HEK293 (cell line): ENCODE data around the gene CLASRP.

ENCODE experiments used
- FEZF1 ChIP-seq: fragments of 450-650 bp; formaldehyde crosslinking; IDR thresholded peaks from 2 replicates; pipeline ENCODE4 v1.5.1; 2016; ENCODE audit warnings: missing biosample characterization, missing genetic modification characterization
- GLIS1 ChIP-seq: fragments of 450-650 bp; formaldehyde crosslinking; IDR thresholded peaks from 2 replicates; pipeline ENCODE4 v1.5.1; 2016; ENCODE audit warnings: missing biosample characterization, missing genetic modification characterization
- GLIS2 ChIP-seq: fragments of 450-650 bp; formaldehyde crosslinking; IDR thresholded peaks from 2 replicates; pipeline ENCODE4 v1.5.1; 2016; ENCODE audit warnings: missing biosample characterization, missing genetic modification characterization
- HOXC10 ChIP-seq: sonication (generic); formaldehyde crosslinking; IDR thresholded peaks from 2 replicates; pipeline ENCODE4 v1.8.1; 2023; ENCODE audit warnings: mild to moderate bottlenecking, missing genetic modification reagents
- KLF9 ChIP-seq: fragments of 450-650 bp; formaldehyde crosslinking; IDR thresholded peaks from 2 replicates; pipeline ENCODE4 v1.5.1; 2016; ENCODE audit warnings: missing biosample characterization, missing genetic modification characterization, low read depth
- PATZ1 ChIP-seq: fragments of 450-650 bp; formaldehyde crosslinking; IDR thresholded peaks from 2 replicates; pipeline ENCODE4 v1.5.1; 2016; ENCODE audit warnings: missing biosample characterization, missing genetic modification characterization
- RBAK ChIP-seq: fragments of 450-650 bp; formaldehyde crosslinking; IDR thresholded peaks from 2 replicates; pipeline ENCODE4 v1.5.1; 2016; ENCODE audit warnings: missing biosample characterization, missing genetic modification characterization
- TRIM28 ChIP-seq: IDR thresholded peaks from 2 replicates; pipeline ENCODE4 v1.6.1; 2011; ENCODE audit warnings: low read length, control low read depth, borderline replicate concordance
- ZBTB21 ChIP-seq: fragments of 450-650 bp; formaldehyde crosslinking; IDR thresholded peaks from 2 replicates; pipeline ENCODE4 v1.5.1; 2017; ENCODE audit warnings: missing biosample characterization, missing genetic modification characterization
- ZBTB44 ChIP-seq: fragments of 450-650 bp; IDR thresholded peaks from 2 replicates; pipeline ENCODE4 v1.5.1; 2018; ENCODE audit warnings: missing biosample characterization, mild to moderate bottlenecking, missing genetic modification characterization
- ZFP3 ChIP-seq: fragments of 450-650 bp; formaldehyde crosslinking; IDR thresholded peaks from 2 replicates; pipeline ENCODE4 v1.5.1; 2016; ENCODE audit warnings: low read depth, missing biosample characterization, missing genetic modification characterization
- ZNF155 ChIP-seq: fragments of 450-650 bp; formaldehyde crosslinking; IDR thresholded peaks from 2 replicates; pipeline ENCODE4 v1.5.1; 2016; ENCODE audit warnings: missing biosample characterization, missing genetic modification characterization
- ZNF157 ChIP-seq: fragments of 450-650 bp; formaldehyde crosslinking; IDR thresholded peaks from 2 replicates; pipeline ENCODE4 v1.5.1; 2016; ENCODE audit warnings: missing biosample characterization, missing genetic modification characterization
- ZNF174 ChIP-seq: fragments of 450-650 bp; formaldehyde crosslinking; IDR thresholded peaks from 2 replicates; pipeline ENCODE4 v1.5.0; 2017; ENCODE audit warnings: missing biosample characterization, mild to moderate bottlenecking, missing genetic modification characterization
- ZNF214 ChIP-seq: fragments of 450-650 bp; formaldehyde crosslinking; IDR thresholded peaks from 2 replicates; pipeline ENCODE4 v1.5.1; 2017; ENCODE audit warnings: missing biosample characterization, mild to moderate bottlenecking, missing genetic modification characterization, borderline replicate concordance
- ZNF48 ChIP-seq: fragments of 450-650 bp; formaldehyde crosslinking; IDR thresholded peaks from 2 replicates; pipeline ENCODE4 v1.5.1; 2016; ENCODE audit warnings: missing biosample characterization, missing genetic modification characterization
- ZNF530 ChIP-seq: fragments of 450-650 bp; formaldehyde crosslinking; IDR thresholded peaks from 2 replicates; pipeline ENCODE4 v1.5.1; 2016; ENCODE audit warnings: low read depth, missing biosample characterization, missing genetic modification characterization
- ZNF549 ChIP-seq: fragments of 450-650 bp; IDR thresholded peaks from 2 replicates; pipeline ENCODE4 v1.5.1; 2018; ENCODE audit warnings: missing biosample characterization, missing genetic modification characterization, mild to moderate bottlenecking, inconsistent platforms, moderate library complexity
- ZNF558 ChIP-seq: fragments of 450-650 bp; formaldehyde crosslinking; IDR thresholded peaks from 2 replicates; pipeline ENCODE4 v1.5.1; 2016; ENCODE audit warnings: missing biosample characterization, missing genetic modification characterization
- ZNF777 ChIP-seq: fragments of 450-650 bp; formaldehyde crosslinking; IDR thresholded peaks from 2 replicates; pipeline ENCODE4 v1.5.1; 2017; ENCODE audit warnings: missing biosample characterization, missing genetic modification characterization, borderline replicate concordance
- ZSCAN5A ChIP-seq: fragments of 450-650 bp; formaldehyde crosslinking; IDR thresholded peaks from 2 replicates; pipeline ENCODE4 v1.5.1; 2016; ENCODE audit warnings: missing biosample characterization, missing genetic modification characterization
- TF ChIP-seq, protein P1 (sequence below): fragments of 450-650 bp; formaldehyde crosslinking; IDR thresholded peaks from 2 replicates; pipeline ENCODE4 v1.5.0; 2017; ENCODE audit warnings: missing biosample characterization, missing genetic modification characterization, borderline replicate concordance
- TF ChIP-seq, protein P2 (sequence below): fragments of 450-650 bp; IDR thresholded peaks from 2 replicates; pipeline ENCODE4 v1.5.1; 2018; ENCODE audit warnings: missing biosample characterization, missing genetic modification characterization
- TF ChIP-seq, protein P3 (sequence below): fragments of 450-650 bp; formaldehyde crosslinking; IDR thresholded peaks from 2 replicates; pipeline ENCODE4 v1.5.1; 2016; ENCODE audit warnings: missing biosample characterization, missing genetic modification characterization
- TF ChIP-seq, protein P4 (sequence below): fragments of 450-650 bp; formaldehyde crosslinking; IDR thresholded peaks from 2 replicates; pipeline ENCODE4 v1.5.1; 2016; ENCODE audit warnings: missing biosample characterization, missing genetic modification characterization
- TF ChIP-seq, protein P5 (sequence below): fragments of 450-650 bp; formaldehyde crosslinking; IDR thresholded peaks from 2 replicates; pipeline ENCODE4 v1.5.1; 2016; ENCODE audit warnings: missing biosample characterization, missing genetic modification characterization, low read depth

Gene CLASRP

GRCh38 chr19:45001087-45001739 lies 37.6 kb upstream of the CLASRP start, which contains the start of gene RELB (continued):
- TF ChIP-seq, protein P1, sequence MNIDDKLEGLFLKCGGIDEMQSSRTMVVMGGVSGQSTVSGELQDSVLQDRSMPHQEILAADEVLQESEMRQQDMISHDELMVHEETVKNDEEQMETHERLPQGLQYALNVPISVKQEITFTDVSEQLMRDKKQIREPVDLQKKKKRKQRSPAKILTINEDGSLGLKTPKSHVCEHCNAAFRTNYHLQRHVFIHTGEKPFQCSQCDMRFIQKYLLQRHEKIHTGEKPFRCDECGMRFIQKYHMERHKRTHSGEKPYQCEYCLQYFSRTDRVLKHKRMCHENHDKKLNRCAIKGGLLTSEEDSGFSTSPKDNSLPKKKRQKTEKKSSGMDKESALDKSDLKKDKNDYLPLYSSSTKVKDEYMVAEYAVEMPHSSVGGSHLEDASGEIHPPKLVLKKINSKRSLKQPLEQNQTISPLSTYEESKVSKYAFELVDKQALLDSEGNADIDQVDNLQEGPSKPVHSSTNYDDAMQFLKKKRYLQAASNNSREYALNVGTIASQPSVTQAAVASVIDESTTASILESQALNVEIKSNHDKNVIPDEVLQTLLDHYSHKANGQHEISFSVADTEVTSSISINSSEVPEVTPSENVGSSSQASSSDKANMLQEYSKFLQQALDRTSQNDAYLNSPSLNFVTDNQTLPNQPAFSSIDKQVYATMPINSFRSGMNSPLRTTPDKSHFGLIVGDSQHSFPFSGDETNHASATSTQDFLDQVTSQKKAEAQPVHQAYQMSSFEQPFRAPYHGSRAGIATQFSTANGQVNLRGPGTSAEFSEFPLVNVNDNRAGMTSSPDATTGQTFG (tag by site-specific recombination) = no peak
- TF ChIP-seq, protein P2, sequence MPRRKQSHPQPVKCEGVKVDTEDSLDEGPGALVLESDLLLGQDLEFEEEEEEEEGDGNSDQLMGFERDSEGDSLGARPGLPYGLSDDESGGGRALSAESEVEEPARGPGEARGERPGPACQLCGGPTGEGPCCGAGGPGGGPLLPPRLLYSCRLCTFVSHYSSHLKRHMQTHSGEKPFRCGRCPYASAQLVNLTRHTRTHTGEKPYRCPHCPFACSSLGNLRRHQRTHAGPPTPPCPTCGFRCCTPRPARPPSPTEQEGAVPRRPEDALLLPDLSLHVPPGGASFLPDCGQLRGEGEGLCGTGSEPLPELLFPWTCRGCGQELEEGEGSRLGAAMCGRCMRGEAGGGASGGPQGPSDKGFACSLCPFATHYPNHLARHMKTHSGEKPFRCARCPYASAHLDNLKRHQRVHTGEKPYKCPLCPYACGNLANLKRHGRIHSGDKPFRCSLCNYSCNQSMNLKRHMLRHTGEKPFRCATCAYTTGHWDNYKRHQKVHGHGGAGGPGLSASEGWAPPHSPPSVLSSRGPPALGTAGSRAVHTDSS (tag by site-specific recombination) = no peak
- peak; percentile 94 for TF ChIP-seq KLF9
- no peak for TF ChIP-seq ZNF549 (tag by site-specific recombination)
- TF ChIP-seq ZNF777 (tag by site-specific recombination) = no peak
- TF ChIP-seq ZNF155 (tag by site-specific recombination) = no peak
- TF ChIP-seq ZNF530 (tag by site-specific recombination) = no peak
- TF ChIP-seq ZNF48 (tag by site-specific recombination) = no peak
- peak; percentile 77 for TF ChIP-seq ZBTB21 (tag by site-specific recombination)
- TF ChIP-seq, protein P3, sequence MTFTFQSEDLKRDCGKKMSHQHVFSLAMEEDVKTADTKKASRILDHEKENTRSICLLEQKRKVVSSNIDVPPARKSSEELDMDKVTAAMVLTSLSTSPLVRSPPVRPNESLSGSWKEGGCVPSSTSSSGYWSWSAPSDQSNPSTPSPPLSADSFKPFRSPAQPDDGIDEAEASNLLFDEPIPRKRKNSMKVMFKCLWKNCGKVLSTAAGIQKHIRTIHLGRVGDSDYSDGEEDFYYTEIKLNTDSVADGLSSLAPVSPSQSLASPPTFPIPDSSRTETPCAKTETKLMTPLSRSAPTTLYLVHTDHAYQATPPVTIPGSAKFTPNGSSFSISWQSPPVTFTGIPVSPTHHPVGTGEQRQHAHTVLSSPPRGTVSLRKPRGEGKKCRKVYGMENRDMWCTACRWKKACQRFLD (tag by site-specific recombination) = no peak
- TF ChIP-seq GLIS1 = peak; percentile 27; the same call in 1 of the 2 replicates
- TF ChIP-seq ZSCAN5A (tag by site-specific recombination) = 0 out of 2 replicates have a peak, but pooled peaks have one; percentile 24
- TF ChIP-seq ZBTB44 (tag by site-specific recombination) = no peak
- TF ChIP-seq ZNF157 (tag by site-specific recombination) = no peak
- no peak for TF ChIP-seq ZNF214 (tag by site-specific recombination)
- no peak for TF ChIP-seq ZFP3
- no peak for TF ChIP-seq TRIM28
- peak; percentile 20 for TF ChIP-seq PATZ1 (tag by site-specific recombination)
- no peak for TF ChIP-seq HOXC10 (CRISPR knock-in tag)
- TF ChIP-seq GLIS2 (tag by site-specific recombination) = 0 out of 2 replicates have a peak, but pooled peaks have one; percentile 30
- TF ChIP-seq, protein P4, sequence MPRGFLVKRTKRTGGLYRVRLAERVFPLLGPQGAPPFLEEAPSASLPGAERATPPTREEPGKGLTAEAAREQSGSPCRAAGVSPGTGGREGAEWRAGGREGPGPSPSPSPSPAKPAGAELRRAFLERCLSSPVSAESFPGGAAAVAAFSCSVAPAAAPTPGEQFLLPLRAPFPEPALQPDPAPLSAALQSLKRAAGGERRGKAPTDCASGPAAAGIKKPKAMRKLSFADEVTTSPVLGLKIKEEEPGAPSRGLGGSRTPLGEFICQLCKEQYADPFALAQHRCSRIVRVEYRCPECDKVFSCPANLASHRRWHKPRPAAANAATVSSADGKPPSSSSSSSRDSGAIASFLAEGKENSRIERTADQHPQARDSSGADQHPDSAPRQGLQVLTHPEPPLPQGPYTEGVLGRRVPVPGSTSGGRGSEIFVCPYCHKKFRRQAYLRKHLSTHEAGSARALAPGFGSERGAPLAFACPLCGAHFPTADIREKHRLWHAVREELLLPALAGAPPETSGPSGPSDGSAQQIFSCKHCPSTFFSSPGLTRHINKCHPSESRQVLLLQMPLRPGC (tag by site-specific recombination) = no peak
- TF ChIP-seq ZNF558 (tag by site-specific recombination) = no peak
- TF ChIP-seq, protein P5, sequence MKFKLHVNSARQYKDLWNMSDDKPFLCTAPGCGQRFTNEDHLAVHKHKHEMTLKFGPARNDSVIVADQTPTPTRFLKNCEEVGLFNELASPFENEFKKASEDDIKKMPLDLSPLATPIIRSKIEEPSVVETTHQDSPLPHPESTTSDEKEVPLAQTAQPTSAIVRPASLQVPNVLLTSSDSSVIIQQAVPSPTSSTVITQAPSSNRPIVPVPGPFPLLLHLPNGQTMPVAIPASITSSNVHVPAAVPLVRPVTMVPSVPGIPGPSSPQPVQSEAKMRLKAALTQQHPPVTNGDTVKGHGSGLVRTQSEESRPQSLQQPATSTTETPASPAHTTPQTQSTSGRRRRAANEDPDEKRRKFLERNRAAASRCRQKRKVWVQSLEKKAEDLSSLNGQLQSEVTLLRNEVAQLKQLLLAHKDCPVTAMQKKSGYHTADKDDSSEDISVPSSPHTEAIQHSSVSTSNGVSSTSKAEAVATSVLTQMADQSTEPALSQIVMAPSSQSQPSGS (tag by site-specific recombination) = peak; percentile 72
- no peak for TF ChIP-seq FEZF1 (tag by site-specific recombination)
- no peak for TF ChIP-seq RBAK (tag by site-specific recombination)
- TF ChIP-seq ZNF174 (tag by site-specific recombination) = no peak
